Peyer's patch (tissue), 4 donors: ENCODE data around the gene LRRK1.

Source experiments
- POLR2A ChIP-seq, 2 donors: fragments of 450-650 bp; IDR thresholded peaks; one replicate each; pipeline ENCODE4 v1.5.1; 2017; ENCODE audit warnings: antibody characterized with exemption in 2 of 2, mild to moderate bottlenecking in 2 of 2, moderate library complexity in 2 of 2
- TF ChIP-seq, protein P1 (sequence below), 6 experiments: fragments of 450-650 bp in 4 of 6; fragments of 200-600 bp in 2 of 6; sonication (generic) in 1 of 6; IDR thresholded peaks; one replicate each; pipeline ENCODE4 v1.5.1; 2017 to 2019; ENCODE audit warnings: antibody characterized with exemption in 6 of 6, mild to moderate bottlenecking in 3 of 6, moderate library complexity in 1 of 6

DNA sequence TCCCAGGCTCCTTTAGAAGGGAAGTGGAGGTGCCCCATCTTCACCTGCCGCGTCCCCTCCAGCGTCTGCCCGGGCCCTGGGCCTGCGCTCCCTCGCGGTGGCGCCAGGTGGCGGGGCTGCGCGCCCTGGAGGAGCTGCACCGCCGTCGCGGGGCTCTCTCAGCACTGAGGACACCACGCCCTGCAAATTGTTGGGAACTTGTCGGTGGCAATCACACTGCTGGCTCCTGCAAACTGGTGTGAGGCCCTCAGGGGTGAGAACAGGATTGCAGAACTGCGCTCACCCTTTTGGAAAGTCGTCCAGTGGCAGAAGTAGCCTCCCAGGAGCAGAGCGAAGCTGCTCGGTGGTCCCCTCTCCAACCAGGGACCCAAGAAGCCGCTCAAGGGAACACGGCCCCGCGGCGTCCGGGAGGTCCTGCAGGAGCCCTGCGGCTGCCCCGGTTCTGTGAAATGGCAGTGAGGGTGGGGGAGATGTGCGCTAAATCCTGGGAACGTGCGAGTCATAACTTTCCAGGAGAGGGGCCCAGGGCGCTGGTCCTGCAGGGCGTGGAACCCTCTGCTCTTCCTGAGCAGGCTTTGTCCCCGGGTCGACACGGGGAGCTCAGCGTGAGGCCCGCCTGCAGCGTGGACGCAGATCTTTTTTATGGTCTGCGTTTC lies 995 bp upstream of the LRRK1 start:
- TF ChIP-seq, protein P1, sequence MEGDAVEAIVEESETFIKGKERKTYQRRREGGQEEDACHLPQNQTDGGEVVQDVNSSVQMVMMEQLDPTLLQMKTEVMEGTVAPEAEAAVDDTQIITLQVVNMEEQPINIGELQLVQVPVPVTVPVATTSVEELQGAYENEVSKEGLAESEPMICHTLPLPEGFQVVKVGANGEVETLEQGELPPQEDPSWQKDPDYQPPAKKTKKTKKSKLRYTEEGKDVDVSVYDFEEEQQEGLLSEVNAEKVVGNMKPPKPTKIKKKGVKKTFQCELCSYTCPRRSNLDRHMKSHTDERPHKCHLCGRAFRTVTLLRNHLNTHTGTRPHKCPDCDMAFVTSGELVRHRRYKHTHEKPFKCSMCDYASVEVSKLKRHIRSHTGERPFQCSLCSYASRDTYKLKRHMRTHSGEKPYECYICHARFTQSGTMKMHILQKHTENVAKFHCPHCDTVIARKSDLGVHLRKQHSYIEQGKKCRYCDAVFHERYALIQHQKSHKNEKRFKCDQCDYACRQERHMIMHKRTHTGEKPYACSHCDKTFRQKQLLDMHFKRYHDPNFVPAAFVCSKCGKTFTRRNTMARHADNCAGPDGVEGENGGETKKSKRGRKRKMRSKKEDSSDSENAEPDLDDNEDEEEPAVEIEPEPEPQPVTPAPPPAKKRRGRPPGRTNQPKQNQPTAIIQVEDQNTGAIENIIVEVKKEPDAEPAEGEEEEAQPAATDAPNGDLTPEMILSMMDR (IDR thresholded peaks at IDR 0.05), result peak; percentile 72 to 98 (median 96)
- TF ChIP-seq POLR2A (IDR thresholded peaks at IDR 0.05), result peak; percentile 30 to 48
